ENCODE measurements around the gene TCAP.

DNA sequence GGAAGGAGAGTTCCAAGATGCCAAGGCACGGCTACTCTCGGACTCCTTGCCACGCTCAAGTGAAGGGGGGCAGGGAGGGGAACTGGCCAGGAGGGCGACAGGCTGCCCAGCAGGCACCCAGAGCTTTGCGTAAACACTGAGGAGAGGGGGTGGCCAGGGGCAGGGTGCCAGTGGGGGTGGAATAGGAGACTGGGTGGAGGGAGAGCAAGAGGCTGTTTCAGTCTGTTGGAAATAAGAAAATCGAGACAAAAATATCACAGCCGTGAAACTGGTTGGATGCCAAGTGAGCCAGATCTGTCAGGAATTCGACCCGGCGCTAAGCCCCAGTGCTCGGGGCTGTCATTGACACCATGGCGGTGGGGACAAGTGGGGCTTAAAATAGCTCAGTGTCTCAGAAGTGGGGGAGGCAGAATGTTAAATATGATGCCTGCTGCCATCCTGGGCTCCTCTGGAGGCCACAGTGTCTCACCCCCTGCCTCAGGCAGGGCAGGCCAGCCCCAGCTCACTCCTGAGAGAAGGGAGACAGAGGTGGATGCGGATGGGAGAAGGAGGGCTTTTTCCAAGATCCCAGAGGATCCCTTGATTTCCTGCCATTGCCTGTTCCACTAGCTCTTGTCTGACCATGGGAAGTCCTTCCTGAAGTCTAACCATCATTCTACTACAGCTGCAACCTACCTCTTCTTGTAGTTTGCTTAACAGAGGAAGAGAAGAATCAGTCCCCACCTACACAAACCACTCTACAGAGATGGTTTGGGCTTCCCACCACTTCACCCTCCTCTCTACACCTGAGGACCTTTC, 12.6 kb downstream of the TCAP start:
- TF ChIP-seq, protein P1, sequence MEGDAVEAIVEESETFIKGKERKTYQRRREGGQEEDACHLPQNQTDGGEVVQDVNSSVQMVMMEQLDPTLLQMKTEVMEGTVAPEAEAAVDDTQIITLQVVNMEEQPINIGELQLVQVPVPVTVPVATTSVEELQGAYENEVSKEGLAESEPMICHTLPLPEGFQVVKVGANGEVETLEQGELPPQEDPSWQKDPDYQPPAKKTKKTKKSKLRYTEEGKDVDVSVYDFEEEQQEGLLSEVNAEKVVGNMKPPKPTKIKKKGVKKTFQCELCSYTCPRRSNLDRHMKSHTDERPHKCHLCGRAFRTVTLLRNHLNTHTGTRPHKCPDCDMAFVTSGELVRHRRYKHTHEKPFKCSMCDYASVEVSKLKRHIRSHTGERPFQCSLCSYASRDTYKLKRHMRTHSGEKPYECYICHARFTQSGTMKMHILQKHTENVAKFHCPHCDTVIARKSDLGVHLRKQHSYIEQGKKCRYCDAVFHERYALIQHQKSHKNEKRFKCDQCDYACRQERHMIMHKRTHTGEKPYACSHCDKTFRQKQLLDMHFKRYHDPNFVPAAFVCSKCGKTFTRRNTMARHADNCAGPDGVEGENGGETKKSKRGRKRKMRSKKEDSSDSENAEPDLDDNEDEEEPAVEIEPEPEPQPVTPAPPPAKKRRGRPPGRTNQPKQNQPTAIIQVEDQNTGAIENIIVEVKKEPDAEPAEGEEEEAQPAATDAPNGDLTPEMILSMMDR (IDR thresholded peaks at IDR 0.05; ENCODE audit: low read depth, low read length), result no peak
- TF ChIP-seq, protein P2, sequence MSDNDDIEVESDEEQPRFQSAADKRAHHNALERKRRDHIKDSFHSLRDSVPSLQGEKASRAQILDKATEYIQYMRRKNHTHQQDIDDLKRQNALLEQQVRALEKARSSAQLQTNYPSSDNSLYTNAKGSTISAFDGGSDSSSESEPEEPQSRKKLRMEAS (IDR thresholded peaks at IDR 0.05; ENCODE audit: low read depth, low read length), result no peak

Measured in NB4 (cell line).